CD8-positive, alpha-beta memory T cell (primary cell): ENCODE data around the gene SLC39A10. TPM values are rescaled to one million over a fixed set of nuclear protein-coding genes. Genes with fewer than 3 reads are reported as not detected.
A peak's percentile ranks its signal among the peaks of the same experiment; 100 is the strongest.

Experiments
- CTCF ChIA-PET: fragments of 350-600 bp; sonication (Branson Sonifier 250); formaldehyde crosslinking; loops from one replicate; lab custom pipeline; 2021; ENCODE audit warnings: antibody characterized with exemption; lab: Charles Lee
- POLR2A ChIA-PET: fragments of 350-600 bp; sonication (Branson Sonifier 250); formaldehyde crosslinking; loops from one replicate; lab custom pipeline; 2021; ENCODE audit warnings: antibody characterized with exemption; lab: Charles Lee
- DNase-seq, 5 donors: peaks; one replicate each; pipeline versions ENCODE4 v3.0.0 to v3.0.0-alpha.2; 2020 to 2022; ENCODE audit warnings: mixed read lengths in 1 of 5
- H3K27ac ChIP-seq: one replicate; pipeline ENCODE4 v1.7.0; 2013; ENCODE audit warnings: low read depth, mild to moderate bottlenecking, low read length, moderate library complexity
- H3K27me3 ChIP-seq: 2 replicates; pipeline ENCODE4 v1.7.0; 2013; ENCODE audit warnings: low read length, mild to moderate bottlenecking; ENCODE audit not compliant: insufficient read depth, poor library complexity, severe bottlenecking
- H3K36me3 ChIP-seq: 2 replicates; pipeline ENCODE4 v1.7.0; 2013; ENCODE audit warnings: mild to moderate bottlenecking, low read length, moderate library complexity; ENCODE audit not compliant: insufficient read depth
- H3K4me1 ChIP-seq: 2 replicates; pipeline ENCODE4 v1.7.0; 2013; ENCODE audit warnings: mild to moderate bottlenecking, low read length, moderate library complexity; ENCODE audit not compliant: insufficient read depth
- H3K4me3 ChIP-seq: 2 replicates; pipeline ENCODE4 v1.7.0; 2013; ENCODE audit warnings: mild to moderate bottlenecking, low read length
- H3K9me3 ChIP-seq: 2 replicates; pipeline ENCODE4 v1.7.0; 2013; ENCODE audit warnings: mild to moderate bottlenecking, low read length
- H3K27ac Mint-ChIP-seq, 8 donors: one replicate each; pipeline ENCODE4 v1.8.0; 2020 to 2021; ENCODE audit warnings: mixed read lengths in 8 of 8, mild to moderate bottlenecking in 6 of 8, inconsistent platforms in 3 of 8, moderate library complexity in 3 of 8
- H3K27me3 Mint-ChIP-seq, 2 donors: one replicate each; pipeline ENCODE4 v1.8.0; 2020 to 2021; ENCODE audit warnings: mixed read lengths in 2 of 2, mild to moderate bottlenecking in 1 of 2, moderate library complexity in 1 of 2
- H3K36me3 Mint-ChIP-seq, 3 donors: one replicate each; pipeline ENCODE4 v1.8.0; 2020 to 2021; ENCODE audit warnings: mixed read lengths in 3 of 3, inconsistent platforms in 1 of 3, mild to moderate bottlenecking in 1 of 3
- H3K4me1 Mint-ChIP-seq, 3 donors: one replicate each; pipeline ENCODE4 v1.8.0; 2020 to 2021; ENCODE audit warnings: mixed read lengths in 3 of 3, inconsistent platforms in 1 of 3, mild to moderate bottlenecking in 1 of 3
- H3K4me3 Mint-ChIP-seq, 7 donors: one replicate each; pipeline ENCODE4 v1.8.0; 2020 to 2021; ENCODE audit warnings: mixed read lengths in 7 of 7, mild to moderate bottlenecking in 6 of 7, moderate library complexity in 4 of 7, inconsistent platforms in 2 of 7
- H3K9me3 Mint-ChIP-seq, 5 donors: one replicate each; pipeline ENCODE4 v1.8.0; 2020 to 2022; ENCODE audit warnings: mixed read lengths in 5 of 5, mild to moderate bottlenecking in 3 of 5, moderate library complexity in 2 of 5, inconsistent platforms in 1 of 5
- polyA plus RNA-seq: library from polyadenylated mRNA; unstranded; fragments of 300-500 nt; fragmentation: Illumina TruSeq; gene quantifications from one replicate; pipeline ENCODE4 v1.2.3, GENCODE V29; 2021
- total RNA-seq, 2 experiments: library from RNA; stranded (reverse); gene quantifications; one replicate each; pipeline ENCODE4 v1.2.3, GENCODE V29; 2021

Gene SLC39A10, protein sequence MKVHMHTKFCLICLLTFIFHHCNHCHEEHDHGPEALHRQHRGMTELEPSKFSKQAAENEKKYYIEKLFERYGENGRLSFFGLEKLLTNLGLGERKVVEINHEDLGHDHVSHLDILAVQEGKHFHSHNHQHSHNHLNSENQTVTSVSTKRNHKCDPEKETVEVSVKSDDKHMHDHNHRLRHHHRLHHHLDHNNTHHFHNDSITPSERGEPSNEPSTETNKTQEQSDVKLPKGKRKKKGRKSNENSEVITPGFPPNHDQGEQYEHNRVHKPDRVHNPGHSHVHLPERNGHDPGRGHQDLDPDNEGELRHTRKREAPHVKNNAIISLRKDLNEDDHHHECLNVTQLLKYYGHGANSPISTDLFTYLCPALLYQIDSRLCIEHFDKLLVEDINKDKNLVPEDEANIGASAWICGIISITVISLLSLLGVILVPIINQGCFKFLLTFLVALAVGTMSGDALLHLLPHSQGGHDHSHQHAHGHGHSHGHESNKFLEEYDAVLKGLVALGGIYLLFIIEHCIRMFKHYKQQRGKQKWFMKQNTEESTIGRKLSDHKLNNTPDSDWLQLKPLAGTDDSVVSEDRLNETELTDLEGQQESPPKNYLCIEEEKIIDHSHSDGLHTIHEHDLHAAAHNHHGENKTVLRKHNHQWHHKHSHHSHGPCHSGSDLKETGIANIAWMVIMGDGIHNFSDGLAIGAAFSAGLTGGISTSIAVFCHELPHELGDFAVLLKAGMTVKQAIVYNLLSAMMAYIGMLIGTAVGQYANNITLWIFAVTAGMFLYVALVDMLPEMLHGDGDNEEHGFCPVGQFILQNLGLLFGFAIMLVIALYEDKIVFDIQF
- total RNA-seq (10 to 100 TPM; 22.2 to 23.6 TPM), polyA plus RNA-seq (11.3 TPM)

DNA sequence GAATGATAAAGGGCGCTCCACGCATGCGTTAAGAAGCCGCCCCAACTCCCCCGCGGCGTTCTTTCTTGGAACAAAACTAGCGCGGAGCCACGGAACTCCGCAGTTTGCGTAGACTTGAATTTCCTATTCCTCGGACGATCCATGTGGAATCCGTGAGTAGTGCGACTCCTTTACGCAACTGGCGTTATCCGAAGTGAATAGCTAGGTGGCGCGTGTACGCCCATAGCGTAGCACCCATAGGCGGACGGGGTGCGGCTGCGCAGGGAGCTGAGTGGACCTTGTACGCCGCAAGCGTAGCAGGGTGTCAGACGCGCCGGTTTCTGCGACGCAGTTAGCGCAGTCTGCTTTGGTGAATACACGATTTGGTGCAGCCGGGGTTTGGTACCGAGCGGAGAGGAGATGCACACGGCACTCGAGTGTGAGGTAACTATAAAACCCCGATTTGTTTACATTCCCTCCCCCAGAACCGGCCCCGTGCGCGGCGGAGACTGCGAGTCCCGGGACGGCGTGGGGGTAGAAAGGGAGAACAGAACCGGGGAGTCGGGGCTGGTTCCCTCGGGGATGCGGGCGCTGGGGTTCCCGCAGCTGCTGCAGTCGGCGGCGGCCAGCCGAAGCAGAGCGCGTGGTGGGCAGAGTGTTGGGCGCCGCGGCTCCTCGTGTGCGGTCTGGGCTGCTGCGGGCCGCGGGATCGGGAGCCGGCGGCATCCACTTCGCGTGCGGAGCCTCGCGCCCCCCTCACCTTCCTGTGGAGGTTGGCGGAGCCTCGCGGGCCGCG lies at the start of gene SLC39A10:
TSS of gene SLC39A10 (plus strand) at position 368 of the 775 bp plus-strand sequence. CDS start 22,817 bp downstream, outside the sequence.
- peak; percentile 92 to 98 (median 97) for DNase-seq
- peaks cover 6% of the 10 kb centered on the region for H3K36me3 ChIP-seq
- peaks cover 17% of the 10 kb centered on the region for H3K4me1 ChIP-seq
- no peaks in the 10 kb centered on the region for H3K9me3 ChIP-seq
- Mint-ChIP-seq H3K4me1 (peaks cover 38 to 45% (median 43%) of the 10 kb centered on the region in 3 donors), H3K4me3 (peak within 1 kb of the TSS; percentile 95 to 100 (median 99)), H3K27ac (peak within 1 kb of the TSS; percentile 96 to 100 (median 99)), H3K27me3 (peaks cover 0 to 9% of the 10 kb centered on the region in 2 donors), H3K9me3 (peaks cover 0 to 3% (median 0%) of the 10 kb centered on the region in 5 donors), H3K36me3 (peaks cover under 1 to 22% (median 6%) of the 10 kb centered on the region in 3 donors)
- POLR2A ChIA-PET: interaction anchor here (0.8 to 4.6 kb wide), 14 partner anchors 9 to 519 kb away, joined by 3 to 72 read pairs (median 4); partner anchors contain the start of gene DNAH7
- H3K27ac ChIP-seq: peak within 1 kb of the TSS; percentile 98
- CTCF ChIA-PET: interaction anchor here (0.6 to 5.5 kb wide), 10 partner anchors 9 to 828 kb away, joined by 3 to 120 read pairs (median 3); no protein-coding TSS in a partner anchor
- H3K27me3 ChIP-seq: no peaks in the 10 kb centered on the region
- H3K4me3 ChIP-seq: peak within 1 kb of the TSS; percentile 81

DNA sequence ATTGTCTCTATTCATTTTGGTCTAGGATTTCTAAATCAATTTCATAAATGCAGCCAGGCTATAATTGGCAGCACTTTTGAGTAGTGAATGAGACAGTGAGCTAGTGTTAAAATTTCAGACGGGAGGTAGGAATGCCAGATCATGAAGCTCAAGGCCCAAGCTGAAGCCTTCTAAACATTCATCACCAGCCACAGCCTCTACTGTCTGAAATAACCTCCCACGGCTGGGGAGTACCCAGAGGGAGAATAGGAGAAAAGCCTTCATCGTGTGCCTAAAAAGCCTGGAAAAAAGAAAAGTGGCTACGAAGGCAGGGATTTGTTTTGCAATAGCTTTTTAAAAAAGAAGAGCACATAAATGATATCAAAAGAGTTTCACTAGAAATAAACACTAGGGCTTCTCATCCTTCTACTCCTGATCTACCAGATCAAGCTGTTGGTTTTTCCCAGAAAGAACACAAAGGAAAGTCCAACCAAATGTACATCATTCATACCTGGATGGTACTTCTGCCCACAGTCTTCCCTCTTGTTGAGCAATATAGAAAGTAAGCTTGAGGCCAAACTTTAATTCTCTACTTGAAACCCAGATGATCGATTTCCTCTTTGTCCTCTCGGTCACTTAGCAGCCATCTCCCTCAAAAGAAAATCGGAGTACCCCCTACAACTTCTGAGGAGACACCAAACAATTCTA lies 48.1 kb upstream of the SLC39A10 start:
- Histone ChIP-seq H3K27me3 (no peaks in the 10 kb centered on the region), H3K9me3 (no peaks in the 10 kb centered on the region), H3K4me1 (no peaks in the 10 kb centered on the region), H3K36me3 (no peaks in the 10 kb centered on the region), H3K27ac (no peak overlapping the region), H3K4me3 (no peak overlapping the region)
- Mint-ChIP-seq H3K4me1 (peaks cover 16 to 30% (median 28%) of the 10 kb centered on the region in 3 donors), H3K27me3 (peaks cover 0 to 2% of the 10 kb centered on the region in 2 donors), H3K27ac (peak overlapping the region in 2 of 8 donors; percentile 55 to 84), H3K36me3 (peaks cover 0 to 4% (median 1%) of the 10 kb centered on the region in 3 donors), H3K9me3 (no peaks in the 10 kb centered on the region), H3K4me3 (peak overlapping the region in 1 of 7 donors; percentile 18)
- DNase-seq: no peak
- ChIA-PET CTCF (interaction anchor here (1.5 kb wide), 1 partner anchor 8 kb away, joined by 3 read pairs; no protein-coding TSS in a partner anchor), POLR2A (no interaction called here)

DNA sequence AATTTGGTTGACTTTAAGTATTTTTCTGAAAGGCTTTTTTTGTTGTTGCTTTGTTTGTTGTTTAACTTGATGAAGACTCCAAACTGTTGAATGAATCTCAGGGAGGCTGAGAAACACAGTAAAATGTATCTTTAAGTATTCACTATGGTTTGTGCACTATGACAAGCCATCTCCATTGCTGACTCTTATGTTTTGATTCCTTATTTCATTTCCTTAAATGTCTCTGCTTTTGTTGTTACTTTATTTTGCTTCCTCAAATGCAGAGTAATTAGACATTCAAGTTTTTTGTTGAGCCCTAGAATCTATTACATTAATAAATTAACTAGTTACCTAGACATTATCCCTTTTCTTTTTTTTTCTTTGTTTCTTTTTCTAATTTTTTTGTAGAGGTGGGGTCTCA lies 46.3 kb upstream of the SLC39A10 start:
- H3K4me3 Mint-ChIP-seq: no peak overlapping the region
- H3K27ac Mint-ChIP-seq: no peak overlapping the region
- ChIA-PET CTCF (no interaction called here), POLR2A (no interaction called here)
- peaks cover 0 to 4% (median 1%) of the 10 kb centered on the region in 3 donors for H3K36me3 Mint-ChIP-seq
- no peaks in the 10 kb centered on the region for H3K9me3 Mint-ChIP-seq
- Histone ChIP-seq H3K4me3 (no peak overlapping the region), H3K4me1 (no peaks in the 10 kb centered on the region), H3K27ac (no peak overlapping the region), H3K27me3 (no peaks in the 10 kb centered on the region), H3K36me3 (no peaks in the 10 kb centered on the region), H3K9me3 (no peaks in the 10 kb centered on the region)
- peaks cover 11 to 23% (median 21%) of the 10 kb centered on the region in 3 donors for H3K4me1 Mint-ChIP-seq
- no peak for DNase-seq
- H3K27me3 Mint-ChIP-seq: peaks cover 0 to 2% of the 10 kb centered on the region in 2 donors

DNA sequence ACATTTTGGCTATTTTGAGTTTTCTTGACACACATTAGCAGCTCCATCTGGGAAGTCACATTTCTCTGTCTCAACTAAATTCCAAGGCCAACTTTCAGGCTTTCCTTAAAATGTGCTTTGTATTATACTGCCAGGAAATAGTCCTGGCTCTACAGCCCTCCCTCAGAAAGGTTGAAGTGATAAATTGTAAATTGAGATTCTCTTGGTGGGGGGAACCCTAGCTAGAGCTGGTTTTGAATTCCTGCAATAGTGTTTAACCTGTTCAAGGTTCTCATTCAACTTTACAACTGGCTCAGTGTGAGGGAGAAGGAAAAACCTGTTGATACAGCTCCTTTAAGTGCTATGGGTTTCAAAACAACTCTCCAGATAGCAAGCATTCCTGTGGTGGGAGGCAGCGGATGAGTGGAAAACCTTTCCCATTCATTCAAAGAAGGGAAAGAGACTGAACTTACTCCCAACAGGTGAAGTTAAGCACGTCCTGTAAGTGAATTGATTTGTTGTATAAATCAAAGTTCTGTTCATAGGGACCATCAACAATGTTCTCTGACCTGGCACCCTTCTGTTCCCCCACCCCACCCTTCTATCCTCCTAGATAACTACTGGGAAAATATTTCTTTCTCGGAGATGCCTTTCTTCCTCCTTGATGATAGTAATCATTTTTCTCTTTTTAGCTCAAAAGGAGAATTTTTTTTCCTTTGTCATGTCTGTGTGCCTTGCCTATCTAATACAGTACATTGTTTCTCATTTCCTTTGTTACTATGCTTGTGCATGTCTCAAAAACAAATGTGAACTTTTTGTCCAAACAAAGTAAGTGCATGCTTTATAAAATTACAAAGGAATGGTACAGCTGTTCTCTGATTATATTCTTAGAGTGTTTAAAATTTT lies 44.2 kb upstream of the SLC39A10 start:
- Mint-ChIP-seq H3K4me3 (no peak overlapping the region), H3K27ac (peak overlapping the region in 1 of 8 donors; percentile 22), H3K9me3 (no peaks in the 10 kb centered on the region), H3K36me3 (no peaks in the 10 kb centered on the region), H3K4me1 (peaks cover 11 to 23% (median 21%) of the 10 kb centered on the region in 3 donors), H3K27me3 (peaks cover 0 to 2% of the 10 kb centered on the region in 2 donors)
- H3K27ac ChIP-seq: no peak overlapping the region
- no peak for DNase-seq
- no peaks in the 10 kb centered on the region for H3K4me1 ChIP-seq
- no peak overlapping the region for H3K4me3 ChIP-seq
- no peaks in the 10 kb centered on the region for H3K9me3 ChIP-seq
- H3K36me3 ChIP-seq: no peaks in the 10 kb centered on the region
- CTCF ChIA-PET: interaction anchor here (1.0 kb wide), 1 partner anchor 47 kb away, joined by 3 read pairs; no protein-coding TSS in a partner anchor
- H3K27me3 ChIP-seq: no peaks in the 10 kb centered on the region
- POLR2A ChIA-PET: no interaction called here

DNA sequence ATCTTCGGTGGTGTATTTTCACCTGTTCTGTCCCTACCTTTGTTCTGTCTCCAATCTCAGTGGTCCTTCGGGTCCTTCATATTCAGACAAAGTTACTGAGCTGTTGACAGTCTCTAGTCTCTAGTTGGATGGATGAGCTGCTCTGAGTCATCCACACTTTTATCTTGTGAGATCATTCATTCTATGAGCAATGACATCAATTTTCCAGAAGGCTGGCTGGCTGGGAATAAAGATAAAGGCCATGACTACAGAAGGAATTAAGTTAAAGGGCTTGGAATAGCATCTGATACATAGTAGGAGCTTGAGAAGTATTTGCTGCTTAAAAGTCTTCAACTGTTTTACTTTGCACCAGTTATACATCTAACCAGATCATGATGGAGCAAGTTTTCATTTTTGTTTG lies 43.1 kb upstream of the SLC39A10 start:
- Histone ChIP-seq H3K9me3 (no peaks in the 10 kb centered on the region), H3K27ac (no peak overlapping the region), H3K27me3 (no peaks in the 10 kb centered on the region), H3K4me3 (no peak overlapping the region), H3K36me3 (no peaks in the 10 kb centered on the region), H3K4me1 (no peaks in the 10 kb centered on the region)
- Mint-ChIP-seq H3K36me3 (no peaks in the 10 kb centered on the region), H3K27me3 (peaks cover 0 to under 1% of the 10 kb centered on the region in 2 donors), H3K9me3 (no peaks in the 10 kb centered on the region), H3K4me1 (peaks cover 9 to 20% (median 18%) of the 10 kb centered on the region in 3 donors), H3K4me3 (no peak overlapping the region), H3K27ac (peak overlapping the region in 1 of 8 donors; percentile 19)
- POLR2A ChIA-PET: no interaction called here
- no peak for DNase-seq
- CTCF ChIA-PET: interaction anchor here (0.7 kb wide), 1 partner anchor 8 kb away, joined by 3 read pairs; no protein-coding TSS in a partner anchor

DNA sequence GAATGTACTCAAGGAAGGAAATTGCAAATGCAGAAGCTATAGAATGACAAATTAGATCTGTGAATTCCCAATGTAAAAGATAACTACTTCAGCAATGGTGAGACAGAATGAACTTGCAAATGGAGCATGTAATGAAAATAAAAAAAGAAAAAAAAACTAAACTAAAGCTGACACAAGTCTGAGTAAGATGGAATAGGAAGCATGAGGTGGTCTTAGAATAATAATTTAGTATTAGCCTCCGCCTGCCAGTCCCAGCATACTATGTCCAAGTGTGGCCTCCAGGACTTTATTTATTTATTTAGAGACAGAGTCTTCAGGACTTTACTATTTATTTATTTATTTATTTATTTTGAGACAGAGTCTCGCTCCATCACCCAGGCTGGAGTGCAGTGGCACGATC lies 37.4 kb upstream of the SLC39A10 start:
- no peak overlapping the region for H3K4me3 ChIP-seq
- no peaks in the 10 kb centered on the region for H3K36me3 ChIP-seq
- DNase-seq: no peak
- Mint-ChIP-seq H3K4me1 (peaks cover 0 to 5% (median 2%) of the 10 kb centered on the region in 3 donors), H3K27me3 (no peaks in the 10 kb centered on the region), H3K9me3 (no peaks in the 10 kb centered on the region), H3K27ac (no peak overlapping the region), H3K36me3 (no peaks in the 10 kb centered on the region), H3K4me3 (no peak overlapping the region)
- no peak overlapping the region for H3K27ac ChIP-seq
- H3K9me3 ChIP-seq: no peaks in the 10 kb centered on the region
- no peaks in the 10 kb centered on the region for H3K27me3 ChIP-seq
- ChIA-PET CTCF (interaction anchor here (1.4 kb wide), 1 partner anchor 19 kb away, joined by 3 read pairs; no protein-coding TSS in a partner anchor), POLR2A (no interaction called here)
- H3K4me1 ChIP-seq: no peaks in the 10 kb centered on the region
